Sigmoid colon (tissue), 7 donors: Measurements from ENCODE around the gene EMID1. TPM values are rescaled to one million over a fixed set of nuclear protein-coding genes. Genes with fewer than 3 reads are reported as not detected.

Source experiments
- DNase-seq: peaks from one replicate; pipeline ENCODE4 v3.0.0-alpha.2; 2019
- H3K27ac ChIP-seq, 4 donors: fragments of 200-600 bp; sonication (generic); one replicate each; pipeline ENCODE4 v1.5.1; 2016 to 2019; ENCODE audit warnings: mild to moderate bottlenecking in 1 of 4
- H3K27me3 ChIP-seq, 3 donors: fragments of 200-600 bp; sonication (generic); one replicate each; pipeline ENCODE4 v1.5.1; 2019; ENCODE audit warnings: mild to moderate bottlenecking in 1 of 3
- H3K36me3 ChIP-seq, 4 donors: fragments of 200-600 bp; sonication (generic); one replicate each; pipeline ENCODE4 v1.5.1; 2016 to 2019
- H3K4me1 ChIP-seq, 4 donors: fragments of 200-600 bp; sonication (generic); one replicate each; pipeline ENCODE4 v1.5.1; 2017 to 2019
- H3K4me3 ChIP-seq, 4 donors: fragments of 200-600 bp; sonication (generic); one replicate each; pipeline ENCODE4 v1.5.1; 2017 to 2019; ENCODE audit warnings: mild to moderate bottlenecking in 2 of 4, moderate library complexity in 1 of 4
- H3K9me3 ChIP-seq, 4 donors: fragments of 200-600 bp in 3 of 4; sonication (generic) in 3 of 4; one replicate each; pipeline versions ENCODE4 v1.5.1 to v1.6.1; 2013 to 2019
- EP300 ChIP-seq, 4 donors: sonication (generic); formaldehyde crosslinking; IDR thresholded peaks; one replicate each; pipeline ENCODE4 v1.6.1; 2017; ENCODE audit warnings: antibody characterized with exemption in 4 of 4
- POLR2A ChIP-seq, 2 donors: fragments of 450-650 bp; IDR thresholded peaks; one replicate each; pipeline ENCODE4 v1.6.1; 2016; ENCODE audit warnings: antibody characterized with exemption in 2 of 2, mild to moderate bottlenecking in 2 of 2, moderate library complexity in 2 of 2
- POLR2AphosphoS5 ChIP-seq, 4 donors: sonication (generic); formaldehyde crosslinking; IDR thresholded peaks; one replicate each; pipeline ENCODE4 v1.6.1; 2017; ENCODE audit warnings: antibody characterized with exemption in 4 of 4
- WGBS, 2 donors: extraction: QIAGEN DNeasy Blood & Tissue Kit; methylation state at CpG; one replicate each; pipeline ENCODE4 v1.1.7; 2013; 5-methylcytosine and 5-hydroxymethylcytosine counted together
- intact Hi-C: fragments of 100-400 bp; cut with DNase I; formaldehyde crosslinking; loops from one replicate; pipeline ENCODE4 v1.15.1; 2023
- polyA plus RNA-seq, 3 donors: library from polyadenylated mRNA; stranded (reverse); fragments of 200-250 nt; gene quantifications; one replicate each; pipeline ENCODE4 v1.2.3, GENCODE V29; 2013
- total RNA-seq, 4 donors: library from RNA; depleted of rRNA; stranded (reverse); fragments of >200 nt; gene quantifications; one replicate each; pipeline ENCODE4 v1.1.0, GENCODE V29; 2016
- TF ChIP-seq, protein P1 (sequence below), 4 experiments: fragments of 450-650 bp in 3 of 4; fragments of 200-600 bp in 1 of 4; IDR thresholded peaks; one replicate each; pipeline ENCODE4 v1.5.1; 2016 to 2019; ENCODE audit warnings: antibody characterized with exemption in 4 of 4, mild to moderate bottlenecking in 3 of 4, moderate library complexity in 2 of 4
- donor health status: healthy with polysubstance abuse.
- donor health status: Bipolar disorder and iron deficiency.
- donor health status: healthy.

EMID1 gene
- total and polyA plus RNA-seq, 7 donors = 0.27 to 5.9 (median 3.2) TPM

DNA sequence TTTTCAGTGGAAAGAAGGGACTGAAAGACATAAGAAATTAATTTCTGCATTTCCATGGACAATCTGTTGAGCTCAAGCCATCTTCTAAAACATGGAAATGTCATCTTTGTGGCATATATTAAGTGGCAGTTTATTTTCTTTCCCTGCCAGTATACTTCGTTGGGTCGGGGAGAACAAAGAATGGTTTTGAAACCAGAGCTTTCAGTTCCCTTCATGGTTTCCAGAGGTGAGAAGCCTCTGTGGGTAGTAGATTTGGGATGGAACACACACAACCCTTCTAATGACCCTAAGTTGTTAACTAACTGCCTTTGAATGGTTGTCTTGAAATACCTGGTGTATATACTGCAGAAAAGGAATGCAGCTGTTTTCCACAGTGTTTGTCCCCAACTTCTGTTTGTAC lies 83.1 kb downstream of the EMID1 start:
- Histone ChIP-seq H3K4me1 (peaks cover 0 to 16% (median 6%) of the 10 kb centered on the region in 4 donors), H3K27ac (no peak overlapping the region), H3K36me3 (peaks cover 30 to 100% (median 83%) of the 10 kb centered on the region in 4 donors), H3K27me3 (no peaks in the 10 kb centered on the region), H3K4me3 (no peak overlapping the region), H3K9me3 (no peaks in the 10 kb centered on the region)
- intact Hi-C loops = no loop called here
- no peak for DNase-seq
- TF ChIP-seq, protein P1, sequence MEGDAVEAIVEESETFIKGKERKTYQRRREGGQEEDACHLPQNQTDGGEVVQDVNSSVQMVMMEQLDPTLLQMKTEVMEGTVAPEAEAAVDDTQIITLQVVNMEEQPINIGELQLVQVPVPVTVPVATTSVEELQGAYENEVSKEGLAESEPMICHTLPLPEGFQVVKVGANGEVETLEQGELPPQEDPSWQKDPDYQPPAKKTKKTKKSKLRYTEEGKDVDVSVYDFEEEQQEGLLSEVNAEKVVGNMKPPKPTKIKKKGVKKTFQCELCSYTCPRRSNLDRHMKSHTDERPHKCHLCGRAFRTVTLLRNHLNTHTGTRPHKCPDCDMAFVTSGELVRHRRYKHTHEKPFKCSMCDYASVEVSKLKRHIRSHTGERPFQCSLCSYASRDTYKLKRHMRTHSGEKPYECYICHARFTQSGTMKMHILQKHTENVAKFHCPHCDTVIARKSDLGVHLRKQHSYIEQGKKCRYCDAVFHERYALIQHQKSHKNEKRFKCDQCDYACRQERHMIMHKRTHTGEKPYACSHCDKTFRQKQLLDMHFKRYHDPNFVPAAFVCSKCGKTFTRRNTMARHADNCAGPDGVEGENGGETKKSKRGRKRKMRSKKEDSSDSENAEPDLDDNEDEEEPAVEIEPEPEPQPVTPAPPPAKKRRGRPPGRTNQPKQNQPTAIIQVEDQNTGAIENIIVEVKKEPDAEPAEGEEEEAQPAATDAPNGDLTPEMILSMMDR (IDR thresholded peaks at IDR 0.05) = no peak
- TF ChIP-seq EP300 (IDR thresholded peaks at IDR 0.05) (no peak), POLR2A (IDR thresholded peaks at IDR 0.05) (no peak)
- 54 to 57% methylated on average over 2 of the region's 2 CpGs for WGBS, 2 donors

DNA sequence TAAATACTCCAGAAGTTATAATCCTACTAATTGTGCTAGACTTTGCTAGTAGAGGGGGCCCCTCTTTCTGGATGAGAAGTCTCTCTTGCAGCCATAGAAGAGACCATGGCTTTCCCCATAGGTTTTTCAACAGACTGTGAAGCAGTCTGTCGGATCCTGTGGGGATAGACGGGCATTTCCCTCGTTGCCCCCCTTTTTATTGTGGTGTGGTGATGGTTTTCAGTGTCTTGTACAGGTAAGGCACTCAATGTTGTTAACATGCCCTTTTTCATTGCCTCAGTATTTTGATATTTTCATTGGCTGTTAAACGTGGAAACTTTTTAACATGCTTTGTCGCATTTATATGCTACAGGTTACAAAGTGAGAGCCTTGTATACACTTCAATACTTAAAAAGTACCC lies 84.4 kb downstream of the EMID1 start:
- H3K27ac ChIP-seq = no peak overlapping the region
- no peaks in the 10 kb centered on the region for H3K9me3 ChIP-seq
- H3K36me3 ChIP-seq = peaks cover 24 to 100% (median 82%) of the 10 kb centered on the region in 4 donors
- H3K27me3 ChIP-seq = no peaks in the 10 kb centered on the region
- no peak for DNase-seq
- peaks cover 0 to 16% (median 6%) of the 10 kb centered on the region in 4 donors for H3K4me1 ChIP-seq
- intact Hi-C loops = no loop called here
- 67 to 77% methylated on average over 5 of the region's 5 CpGs for WGBS, 2 donors
- no peak overlapping the region for H3K4me3 ChIP-seq
- TF ChIP-seq EP300 (IDR thresholded peaks at IDR 0.05) (no peak), POLR2AphosphoS5 (IDR thresholded peaks at IDR 0.05) (no peak), POLR2A (IDR thresholded peaks at IDR 0.05) (no peak)
- TF ChIP-seq, protein P1 (IDR thresholded peaks at IDR 0.05) = no peak

DNA sequence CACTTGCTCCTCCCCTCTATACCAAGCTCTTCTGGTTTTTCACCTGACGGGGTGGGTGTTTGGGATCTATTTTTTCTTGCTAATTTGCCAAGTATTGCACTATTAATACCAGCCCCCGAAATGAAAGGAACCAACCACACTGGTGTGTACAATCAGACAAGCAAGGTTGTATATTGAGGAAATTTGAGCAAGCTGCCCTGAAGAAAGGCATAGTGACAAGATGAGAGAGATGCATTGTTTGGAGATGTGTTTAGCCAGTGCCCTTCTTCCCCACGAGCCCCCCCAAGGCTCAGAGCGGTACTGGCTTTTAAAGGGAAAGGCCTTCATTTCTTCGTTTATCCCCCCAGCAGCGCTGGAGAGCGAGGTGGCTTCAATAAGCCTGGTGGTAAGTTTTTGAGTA lies 85.5 kb downstream of the EMID1 start:
- intact Hi-C loops = no loop called here
- Histone ChIP-seq H3K27ac (no peak overlapping the region), H3K9me3 (no peaks in the 10 kb centered on the region), H3K27me3 (no peaks in the 10 kb centered on the region), H3K4me1 (peaks cover 0 to 16% (median 6%) of the 10 kb centered on the region in 4 donors), H3K4me3 (no peak overlapping the region), H3K36me3 (peaks cover 34 to 100% (median 85%) of the 10 kb centered on the region in 4 donors)
- DNase-seq = no peak
- WGBS, 2 donors = 84% methylated on average over 7 of the region's 7 CpGs
- TF ChIP-seq, protein P1 (IDR thresholded peaks at IDR 0.05) = no peak
- TF ChIP-seq POLR2A (IDR thresholded peaks at IDR 0.05) = no peak
- TF ChIP-seq EP300 (IDR thresholded peaks at IDR 0.05) = no peak
- TF ChIP-seq POLR2AphosphoS5 (IDR thresholded peaks at IDR 0.05) = no peak

DNA sequence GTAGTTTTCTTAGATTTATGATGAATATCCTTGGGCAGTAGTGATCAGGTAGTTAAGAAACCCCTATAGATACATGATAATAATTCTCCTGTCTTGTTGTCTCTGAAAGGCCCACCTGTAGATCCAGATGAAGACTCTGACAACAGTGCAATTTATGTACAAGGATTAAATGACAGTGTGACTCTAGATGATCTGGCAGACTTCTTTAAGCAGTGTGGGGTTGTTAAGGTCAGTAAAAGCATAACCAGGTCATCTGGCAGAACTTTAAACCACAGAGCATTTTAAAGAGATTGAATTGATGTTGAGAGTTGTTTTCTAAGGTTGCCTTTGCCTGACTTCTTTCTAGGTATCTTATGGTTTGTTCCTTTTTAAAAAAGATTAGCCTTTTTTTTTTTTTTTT lies 86.7 kb downstream of the EMID1 start:
- intact Hi-C loops = no loop called here

More for the DNA sequence above, 86.7 kb downstream of the EMID1 start:
- peaks cover 37 to 100% (median 87%) of the 10 kb centered on the region in 4 donors for H3K36me3 ChIP-seq
- peaks cover 0 to 16% (median 6%) of the 10 kb centered on the region in 4 donors for H3K4me1 ChIP-seq
- no peak overlapping the region for H3K27ac ChIP-seq
- H3K27me3 ChIP-seq = no peaks in the 10 kb centered on the region
- H3K9me3 ChIP-seq = no peaks in the 10 kb centered on the region
- DNase-seq = no peak
- no peak overlapping the region for H3K4me3 ChIP-seq
- TF ChIP-seq, protein P1 (IDR thresholded peaks at IDR 0.05) = no peak
- no peak for TF ChIP-seq POLR2A (IDR thresholded peaks at IDR 0.05)
- TF ChIP-seq POLR2AphosphoS5 (IDR thresholded peaks at IDR 0.05) = no peak
